Germinal center (tissue), 1 donor: ENCODE data around the gene CHPF.

Experiments
- DNase-seq: peaks from one replicate; pipeline ENCODE4 v3.0.0; 2012; ENCODE audit warnings: mixed read lengths, low spot score

CHPF gene

GRCh38 chr2:219496825-219497494, 46.6 kb downstream of the CHPF start:
- no peak for DNase-seq

GRCh38 chr2:219496247-219496824, 47.3 kb downstream of the CHPF start:
- DNase-seq: no peak

- DNase-seq: peak; percentile 84
Observed at GRCh38 chr2:219495531-219496122, 48.0 kb downstream of the CHPF start.

- no peak for DNase-seq
Observed at GRCh38 chr2:219494952-219495530, 48.6 kb downstream of the CHPF start.

DNA sequence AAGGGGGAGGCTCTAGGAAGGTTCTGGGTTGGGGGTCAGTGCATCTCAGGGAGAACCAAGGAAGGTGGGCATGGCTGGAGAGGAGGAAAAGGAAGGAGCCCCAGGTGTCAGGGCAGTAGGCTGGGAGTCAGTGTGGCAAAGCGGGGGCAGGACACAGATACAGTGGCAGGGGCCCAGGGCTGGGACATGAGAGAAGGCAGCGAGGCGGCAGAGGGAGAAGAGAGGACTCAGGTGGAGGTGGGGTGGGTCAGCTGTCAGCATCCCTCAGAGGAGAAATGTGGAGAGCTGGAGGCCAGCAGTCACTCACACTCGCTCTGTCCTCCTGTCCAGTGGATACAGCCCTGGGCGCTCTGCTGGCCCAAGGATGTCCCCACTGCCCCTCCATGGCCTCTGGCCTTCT, 50.5 kb downstream of the CHPF start:
- no peak for DNase-seq

- DNase-seq: no peak
Observed at GRCh38 chr2:219492575-219492974, 51.0 kb downstream of the CHPF start.

DNA sequence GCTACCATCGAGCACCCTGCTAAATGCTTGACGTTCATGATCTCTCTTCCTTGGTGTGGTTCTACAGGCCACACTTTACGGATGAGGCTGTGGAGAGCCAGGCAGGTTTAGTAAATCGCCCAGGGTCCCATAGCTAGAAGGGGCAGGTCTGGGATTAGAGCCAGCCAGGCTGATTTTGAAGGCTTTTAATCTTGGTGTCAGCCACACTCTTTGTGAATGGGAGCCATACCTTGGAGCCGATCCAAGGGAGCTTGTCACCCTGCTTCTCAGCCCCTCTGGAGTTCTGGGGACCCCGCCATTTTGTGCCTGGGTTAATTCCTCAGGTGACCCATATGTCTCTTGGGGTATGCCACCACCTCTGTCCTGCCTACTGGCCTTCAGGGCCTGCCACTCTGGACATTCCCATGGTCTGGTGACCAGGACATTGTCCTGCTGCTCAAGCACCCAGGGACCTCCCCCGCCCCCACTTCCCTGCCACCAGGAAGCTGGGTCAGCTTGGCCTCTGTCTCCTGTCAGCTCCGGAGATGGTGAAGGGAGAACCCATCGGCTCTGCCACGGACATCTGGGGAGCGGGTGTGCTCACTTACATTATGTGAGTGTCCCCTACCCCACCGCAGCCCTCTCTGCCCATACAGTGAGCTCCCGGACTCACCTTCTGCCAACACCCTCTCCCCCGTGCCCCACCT, 52.2 kb downstream of the CHPF start:
- no peak for DNase-seq

DNA sequence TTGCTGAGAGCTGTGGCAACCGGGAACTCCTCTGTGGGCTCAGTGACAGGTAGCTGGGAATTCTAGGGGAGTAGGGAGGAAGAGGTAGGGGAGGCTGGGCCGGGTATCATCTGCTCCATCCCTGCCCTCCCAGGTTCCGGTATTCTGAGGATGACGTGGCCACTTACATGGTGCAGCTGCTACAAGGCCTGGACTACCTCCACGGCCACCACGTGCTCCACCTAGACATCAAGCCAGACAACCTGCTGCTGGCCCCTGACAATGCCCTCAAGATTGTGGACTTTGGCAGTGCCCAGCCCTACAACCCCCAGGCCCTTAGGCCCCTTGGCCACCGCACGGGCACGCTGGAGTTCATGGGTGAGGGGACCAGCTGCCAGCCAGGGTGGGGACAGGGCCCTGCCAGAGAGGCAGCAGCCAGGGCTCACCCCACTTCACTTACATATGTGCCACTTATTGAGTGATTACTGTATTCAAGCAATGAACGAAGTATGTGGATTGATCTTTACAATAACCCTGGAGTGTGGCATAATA, 52.9 kb downstream of the CHPF start:
- no peak for DNase-seq

DNA sequence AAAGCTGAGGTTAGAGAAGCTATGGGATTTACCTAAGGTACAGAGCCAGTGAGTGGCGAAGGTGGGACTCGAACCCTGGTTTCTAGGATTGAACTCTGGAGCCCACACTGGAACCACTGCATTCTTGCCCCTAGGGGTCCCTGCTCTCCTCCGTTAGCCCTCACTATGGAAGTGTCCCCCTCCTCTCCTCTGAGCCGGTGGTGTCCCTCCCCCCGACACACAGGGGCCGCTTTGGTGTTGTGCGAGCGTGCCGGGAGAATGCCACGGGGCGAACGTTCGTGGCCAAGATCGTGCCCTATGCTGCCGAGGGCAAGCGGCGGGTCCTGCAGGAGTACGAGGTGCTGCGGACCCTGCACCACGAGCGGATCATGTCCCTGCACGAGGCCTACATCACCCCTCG, 53.4 kb downstream of the CHPF start:
- DNase-seq: no peak

GRCh38 chr2:219489315-219489714, 54.3 kb downstream of the CHPF start:
- no peak for DNase-seq
